GM12801 (cell line): ENCODE measurements around the gene KCNQ1OT1.

Experiments
- CTCF ChIP-seq: IDR thresholded peaks from one replicate; pipeline ENCODE4 v1.5.1; 2011; ENCODE audit warnings: control low read depth; ENCODE audit not compliant: insufficient read length; ENCODE audit errors: extremely low read depth

The KCNQ1OT1 gene

DNA sequence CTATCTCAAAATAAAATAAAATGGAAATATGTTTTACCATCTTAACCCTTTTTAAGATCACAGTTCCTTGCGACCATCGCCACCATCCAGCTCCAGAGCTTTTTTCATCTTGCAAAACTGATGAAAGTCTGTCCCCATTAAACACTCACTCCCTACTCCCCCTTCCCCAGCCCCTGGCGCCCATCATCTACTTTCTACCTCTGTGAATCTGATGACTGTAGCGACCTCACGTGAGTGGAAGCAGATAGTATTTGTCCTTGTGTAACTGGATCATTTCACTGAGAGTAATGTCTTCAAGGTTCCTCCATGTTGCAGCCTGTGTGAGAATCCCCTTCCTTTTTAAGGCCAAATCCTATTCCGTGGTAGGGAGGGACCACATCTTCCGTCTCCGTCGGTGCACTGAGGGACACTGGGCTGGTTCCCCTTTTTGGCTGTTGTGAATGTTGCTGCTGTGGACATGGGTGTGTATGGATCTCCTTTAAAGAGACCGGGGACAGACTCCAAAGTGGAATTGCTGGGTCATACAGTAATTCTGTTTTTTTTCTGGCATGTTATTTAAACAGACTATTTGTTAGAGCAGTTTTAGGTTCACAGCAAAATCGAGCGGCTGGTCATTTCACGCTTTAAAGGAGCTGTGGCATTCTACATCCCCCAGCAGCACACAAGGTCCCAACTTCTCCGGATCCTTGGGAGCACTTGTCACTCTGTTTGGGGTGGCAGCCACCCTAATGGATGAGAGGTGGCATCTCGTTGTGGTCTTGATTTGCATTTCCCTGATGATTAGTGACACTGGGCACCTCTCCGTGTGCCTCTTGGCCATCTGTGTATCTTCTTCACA lies 135.0 kb downstream of the KCNQ1OT1 start:
- TF ChIP-seq CTCF, result no peak

- TF ChIP-seq CTCF, result no peak
These were observed 135.7 kb downstream of the KCNQ1OT1 start for GRCh38 chr11:2564008-2564530.

GRCh38 chr11:2563213-2564007 lies 136.4 kb downstream of the KCNQ1OT1 start:
- no peak for TF ChIP-seq CTCF

DNA sequence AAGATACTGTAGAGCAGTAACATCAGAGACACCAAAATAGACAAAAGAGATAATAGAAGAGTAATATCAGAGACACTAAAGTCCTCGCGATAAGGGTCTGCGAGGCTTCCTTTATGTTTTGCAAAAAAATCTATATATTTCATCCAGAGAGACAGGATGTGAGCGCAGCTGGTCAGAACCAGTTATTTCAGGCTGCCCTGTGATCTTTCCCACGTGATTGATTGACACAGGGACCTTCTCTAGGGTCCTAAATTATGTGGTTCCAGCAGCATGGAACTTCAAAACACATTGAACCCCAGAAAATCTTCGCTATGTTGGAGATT lies 136.9 kb downstream of the KCNQ1OT1 start:
- TF ChIP-seq CTCF, result no peak

- TF ChIP-seq CTCF, result no peak
These were observed 137.9 kb downstream of the KCNQ1OT1 start for GRCh38 chr11:2561696-2562581.

- TF ChIP-seq CTCF, result no peak
These were observed 140.1 kb downstream of the KCNQ1OT1 start for GRCh38 chr11:2559527-2560311.
